Measurements from ENCODE around the gene CCL13.

The CCL13 gene

GRCh38 chr17:34390649-34391048, 34.4 kb downstream of the CCL13 start (continued):
- TF ChIP-seq PRDM6 (tag by site-specific recombination; IDR thresholded peaks at IDR 0.05) (no peak), ZNF449 (tag by site-specific recombination; IDR thresholded peaks at IDR 0.05) (no peak), ZNF248 (tag by site-specific recombination; IDR thresholded peaks at IDR 0.05) (no peak), ZNF175 (tag by site-specific recombination; IDR thresholded peaks at IDR 0.05) (no peak)

GRCh38 chr17:34391241-34391640, 35.0 kb downstream of the CCL13 start:
- H3K4me1 ChIP-seq (ENCODE audit: control insufficient read depth, insufficient read depth, low read length) = 0 out of 2 replicates have a peak, but pooled peaks cover 2% of the 10 kb centered on the region
- ChIA-PET POLR2A (no interaction called here), CTCF (interaction anchor here (3.2 kb wide), 1 partner anchor 29 kb away, joined by 12 read pairs; no protein-coding TSS in a partner anchor)
- H3K4me3 ChIP-seq (ENCODE audit: low read depth, low read length) = no peak overlapping the region
- no peak for TF ChIP-seq ZNF596 (tag by site-specific recombination; IDR thresholded peaks at IDR 0.05)
- TF ChIP-seq MYNN (tag by site-specific recombination; IDR thresholded peaks at IDR 0.05; ENCODE audit: borderline replicate concordance) = no peak
- TF ChIP-seq ZNF37A (tag by site-specific recombination; IDR thresholded peaks at IDR 0.05) = no peak
- no peak for TF ChIP-seq PRDM4 (tag by site-specific recombination; IDR thresholded peaks at IDR 0.05)
- TF ChIP-seq ZNF416 (tag by site-specific recombination; IDR thresholded peaks at IDR 0.05) = no peak
- no peak for TF ChIP-seq ZNF658 (tag by site-specific recombination; IDR thresholded peaks at IDR 0.05)
- H3K27ac ChIP-seq (ENCODE audit: extremely low read depth, low read depth, low read length) = no peak overlapping the region
- H3K36me3 ChIP-seq (ENCODE audit: control insufficient read depth in 2 of 2, insufficient read depth in 1 of 2, low read length in 2 of 2) = no peaks in the 10 kb centered on the region
- H3K9me3 ChIP-seq (ENCODE audit: control insufficient read depth, insufficient read depth, low read depth, low read length) = no peaks in the 10 kb centered on the region

GRCh38 chr17:34393401-34393800, 37.1 kb downstream of the CCL13 start:
- POLR2A ChIA-PET = no interaction called here
- Histone ChIP-seq H3K27ac (ENCODE audit: extremely low read depth, low read depth, low read length) (no peak overlapping the region), H3K4me1 (ENCODE audit: control insufficient read depth, insufficient read depth, low read length) (0 out of 2 replicates have a peak, but pooled peaks cover 2% of the 10 kb centered on the region), H3K36me3 (ENCODE audit: control insufficient read depth in 2 of 2, insufficient read depth in 1 of 2, low read length in 2 of 2) (no peaks in the 10 kb centered on the region), H3K9me3 (ENCODE audit: control insufficient read depth, insufficient read depth, low read depth, low read length) (no peaks in the 10 kb centered on the region), H3K4me3 (ENCODE audit: low read depth, low read length) (no peak overlapping the region)
- no peak for TF ChIP-seq ZNF843 (tag by site-specific recombination; IDR thresholded peaks at IDR 0.05)
- no peak for TF ChIP-seq ZNF112 (tag by site-specific recombination; IDR thresholded peaks at IDR 0.05)
- TF ChIP-seq ZNF660 (tag by site-specific recombination; IDR thresholded peaks at IDR 0.05) = 0 out of 2 replicates have a peak, but pooled peaks have one; percentile 11
- no peak for TF ChIP-seq PRDM2 (tag by site-specific recombination; IDR thresholded peaks at IDR 0.05; ENCODE audit: borderline replicate concordance)
- CTCF ChIA-PET = interaction anchor here (0.6 to 3.2 kb wide), 2 partner anchors 15 to 32 kb away, joined by 3 to 12 read pairs; no protein-coding TSS in a partner anchor

Data from HEK293 (cell line).